Right cardiac atrium (tissue), 5 donors: ENCODE results near the gene UMODL1. TPM values are rescaled to one million over a fixed set of nuclear protein-coding genes. Genes with fewer than 3 reads are reported as not detected.
"Not testable (repeated sequence)": the region's sequence is repeated elsewhere in the genome, so short reads cannot be mapped to it uniquely, and the experiment has no call there.

Source experiments
- ATAC-seq, 2 donors: fragments of 200-7000 bp; cut with Tn5 transposase; one replicate each; pipeline versions ENCODE4 v1.8.0 to v1.9.1; 2020; ENCODE audit warnings: moderate library complexity in 2 of 2, mild to moderate bottlenecking in 1 of 2
- DNase-seq, 3 donors: peaks; one replicate each; pipeline ENCODE4 v3.0.0-alpha.2; 2020
- H3K27ac ChIP-seq: one replicate; pipeline ENCODE4 v1.5.1; 2013; ENCODE audit warnings: mild to moderate bottlenecking, low read length, control low read depth, moderate library complexity
- H3K27me3 ChIP-seq: one replicate; pipeline ENCODE4 v1.6.1; 2013; ENCODE audit not compliant: control insufficient read depth, insufficient read depth
- H3K4me1 ChIP-seq: one replicate; pipeline ENCODE4 v1.6.1; 2013; ENCODE audit warnings: low read length; ENCODE audit not compliant: control insufficient read depth, insufficient read depth
- H3K4me3 ChIP-seq: one replicate; pipeline ENCODE4 v1.5.1; 2013; ENCODE audit warnings: low read length, control low read depth
- H3K9me3 ChIP-seq: one replicate; pipeline ENCODE4 v1.6.1; 2013; ENCODE audit warnings: low read length; ENCODE audit not compliant: control insufficient read depth
- WGBS: extraction: QIAGEN DNeasy Blood & Tissue Kit; methylation state at CpG from one replicate; pipeline ENCODE4 v1.1.7; 2013; 5-methylcytosine and 5-hydroxymethylcytosine counted together
- intact Hi-C, 4 donors: fragments of 100-400 bp; cut with DNase I; formaldehyde crosslinking; loops; one replicate each; pipeline versions ENCODE4 v1.11.0 to v1.14.0; 2022 to 2023
- polyA plus RNA-seq: library from polyadenylated mRNA; stranded (reverse); fragments of 200-250 nt; gene quantifications from one replicate; pipeline ENCODE4 v1.2.3, GENCODE V29; 2013
- total RNA-seq, 4 donors: library from RNA; stranded (reverse); fragmentation: NEBNext Ultra II Directional; extraction: Animal tissue kit (Norgen Biotek cat#: 25700); gene quantifications; one replicate each; pipeline ENCODE4 v1.2.1, GENCODE V29; 2021
- donor health status: healthy with polysubstance abuse.
- donor health status: DM: no; HTN: yes; CAD: no.
- donor health status: DM: no; HTN: no; CAD: no.
- donor health status: DM: no; HTN: yes; CAD: no; lungs with severe emphysema.
- donor health status: DM: yes; HTN: yes; CAD: no.

Gene UMODL1
- total and polyA plus RNA-seq, 5 donors, result not detected

GRCh38 chr21:42175110-42175710, 104.1 kb downstream of the UMODL1 start:
- H3K27ac ChIP-seq, result no peak overlapping the region
- DNase-seq, result no peak
- H3K4me3 ChIP-seq, result no peak overlapping the region
- 85% methylated on average over 6 of the region's 6 CpGs for WGBS
- no peak for ATAC-seq
- intact Hi-C loops, result no loop called here
- H3K4me1 ChIP-seq, result no peaks in the 10 kb centered on the region
- H3K27me3 ChIP-seq, result no peaks in the 10 kb centered on the region
- H3K9me3 ChIP-seq, result no peaks in the 10 kb centered on the region

GRCh38 chr21:42176859-42177258, 105.7 kb downstream of the UMODL1 start:
- 45% methylated on average over 3 of the region's 3 CpGs for WGBS
- intact Hi-C loops, result no loop called here
- ATAC-seq, result no peak

GRCh38 chr21:42179316-42179715, 108.2 kb downstream of the UMODL1 start:
- H3K9me3 ChIP-seq, result no peaks in the 10 kb centered on the region

More at GRCh38 chr21:42176859-42177258, 105.7 kb downstream of the UMODL1 start:
- H3K27me3 ChIP-seq, result no peaks in the 10 kb centered on the region
- H3K4me1 ChIP-seq, result no peaks in the 10 kb centered on the region
- DNase-seq, result no peak
- H3K27ac ChIP-seq, result no peak overlapping the region
- H3K4me3 ChIP-seq, result no peak overlapping the region
- no peaks in the 10 kb centered on the region for H3K9me3 ChIP-seq

GRCh38 chr21:42180001-42180400, 108.9 kb downstream of the UMODL1 start:
- H3K4me1 ChIP-seq, H3K27me3 ChIP-seq, H3K4me3 ChIP-seq, ATAC-seq, DNase-seq, H3K9me3 ChIP-seq, intact Hi-C loops, H3K27ac ChIP-seq: not testable (repeated sequence)
- WGBS, result 93% methylated on average over 3 of the region's 3 CpGs

More at GRCh38 chr21:42179316-42179715, 108.2 kb downstream of the UMODL1 start:
- H3K27ac ChIP-seq, result no peak overlapping the region
- no peaks in the 10 kb centered on the region for H3K27me3 ChIP-seq
- no peak for DNase-seq
- intact Hi-C loops, result no loop called here
- no peak overlapping the region for H3K4me3 ChIP-seq
- ATAC-seq, result no peak
- no peaks in the 10 kb centered on the region for H3K4me1 ChIP-seq
- WGBS, result 72% methylated on average over 3 of the region's 3 CpGs

GRCh38 chr21:42182713-42183371, 111.7 kb downstream of the UMODL1 start:
- DNase-seq, result no peak

GRCh38 chr21:42183374-42184266, 112.5 kb downstream of the UMODL1 start:
- no peaks in the 10 kb centered on the region for H3K9me3 ChIP-seq
- no peaks in the 10 kb centered on the region for H3K27me3 ChIP-seq
- ATAC-seq, result peak in 1 of 2 donors; percentile 9
- DNase-seq, result no peak
- no peak overlapping the region for H3K4me3 ChIP-seq
- intact Hi-C loops, result no loop called here
- no peak overlapping the region for H3K27ac ChIP-seq
- WGBS, result 96% methylated on average over 6 of the region's 6 CpGs
- peaks cover 3% of the 10 kb centered on the region for H3K4me1 ChIP-seq

More at GRCh38 chr21:42182713-42183371, 111.7 kb downstream of the UMODL1 start:
- ATAC-seq, result no peak
- Histone ChIP-seq H3K27ac (no peak overlapping the region), H3K4me1 (no peaks in the 10 kb centered on the region), H3K27me3 (no peaks in the 10 kb centered on the region), H3K9me3 (no peaks in the 10 kb centered on the region), H3K4me3 (no peak overlapping the region)
- intact Hi-C loops, result no loop called here
- 54% methylated on average over 4 of the region's 4 CpGs for WGBS

GRCh38 chr21:42186591-42186990, 115.5 kb downstream of the UMODL1 start:
- Histone ChIP-seq H3K9me3 (no peaks in the 10 kb centered on the region), H3K27me3 (no peaks in the 10 kb centered on the region), H3K4me1 (peaks cover 3% of the 10 kb centered on the region), H3K27ac (no peak overlapping the region), H3K4me3 (no peak overlapping the region)
- DNase-seq (no peak), ATAC-seq (no peak)
- intact Hi-C loops, result no loop called here
- 69% methylated on average over 2 of the region's 2 CpGs for WGBS

- peaks cover 3% of the 10 kb centered on the region for H3K4me1 ChIP-seq
- DNase-seq, result peak in 1 of 3 donors; percentile 78
- 47% methylated on average over 8 of the region's 8 CpGs for WGBS
- peak; percentile 76 to 78 for ATAC-seq
- no peaks in the 10 kb centered on the region for H3K9me3 ChIP-seq
- H3K4me3 ChIP-seq, result no peak overlapping the region
- intact Hi-C loops, result no loop called here
- peak overlapping the region; percentile 51 for H3K27ac ChIP-seq
- H3K27me3 ChIP-seq, result no peaks in the 10 kb centered on the region
Measured at GRCh38 chr21:42187976-42188653, 117.0 kb downstream of the UMODL1 start.

GRCh38 chr21:42188663-42189062, 117.5 kb downstream of the UMODL1 start:
- no peaks in the 10 kb centered on the region for H3K27me3 ChIP-seq
- no peak overlapping the region for H3K27ac ChIP-seq
- ATAC-seq, result no peak
- intact Hi-C loops, result no loop called here
- no peak overlapping the region for H3K4me3 ChIP-seq
- WGBS, result 86% methylated on average over 4 of the region's 4 CpGs
- DNase-seq, result no peak
- peaks cover 3% of the 10 kb centered on the region for H3K4me1 ChIP-seq
- no peaks in the 10 kb centered on the region for H3K9me3 ChIP-seq

- 87% methylated on average over 1 of the region's 1 CpG for WGBS
- Histone ChIP-seq H3K4me3 (no peak overlapping the region), H3K27ac (no peak overlapping the region), H3K9me3 (no peaks in the 10 kb centered on the region), H3K4me1 (peaks cover 3% of the 10 kb centered on the region), H3K27me3 (no peaks in the 10 kb centered on the region)
- ATAC-seq (no peak), DNase-seq (no peak)
- intact Hi-C loops, result no loop called here
Measured at GRCh38 chr21:42189431-42189830, 118.3 kb downstream of the UMODL1 start.
